ENCODE measurements around the gene EPM2A.

- TF ChIP-seq CTCF (IDR thresholded peaks at IDR 0.05) (no peak), POLR2A (IDR thresholded peaks at IDR 0.05) (no peak)
These were observed 14.2 kb downstream of the EPM2A start for GRCh38 chr6:145721144-145721543.

All from stomach (tissue), 4 donors.